Neural cell (in vitro differentiated cells): Measurements from ENCODE around the gene PHF21B.

Experiments used
- EZH2 ChIP-seq: fragments of 200-600, 300-800 bp; shearing (Covaris generic), sonication (generic); IDR thresholded peaks from 2 replicates; pipeline ENCODE4 v1.6.1; 2014; ENCODE audit warnings: antibody characterized with exemption, low read length, borderline replicate concordance, mild to moderate bottlenecking; ENCODE audit not compliant: insufficient read depth, poor library complexity, severe bottlenecking
- REST ChIP-seq: IDR thresholded peaks from 2 replicates; pipeline ENCODE4 v1.6.1; 2012; ENCODE audit warnings: borderline replicate concordance
- TF ChIP-seq, protein P1 (sequence below): fragments of 450-650 bp; IDR thresholded peaks from 2 replicates; pipeline ENCODE4 v1.5.1; 2014; ENCODE audit warnings: antibody characterized with exemption, mild to moderate bottlenecking, moderate library complexity; ENCODE audit not compliant: poor library complexity, severe bottlenecking

- TF ChIP-seq EZH2 (no peak), REST (no peak)
- TF ChIP-seq, protein P1, sequence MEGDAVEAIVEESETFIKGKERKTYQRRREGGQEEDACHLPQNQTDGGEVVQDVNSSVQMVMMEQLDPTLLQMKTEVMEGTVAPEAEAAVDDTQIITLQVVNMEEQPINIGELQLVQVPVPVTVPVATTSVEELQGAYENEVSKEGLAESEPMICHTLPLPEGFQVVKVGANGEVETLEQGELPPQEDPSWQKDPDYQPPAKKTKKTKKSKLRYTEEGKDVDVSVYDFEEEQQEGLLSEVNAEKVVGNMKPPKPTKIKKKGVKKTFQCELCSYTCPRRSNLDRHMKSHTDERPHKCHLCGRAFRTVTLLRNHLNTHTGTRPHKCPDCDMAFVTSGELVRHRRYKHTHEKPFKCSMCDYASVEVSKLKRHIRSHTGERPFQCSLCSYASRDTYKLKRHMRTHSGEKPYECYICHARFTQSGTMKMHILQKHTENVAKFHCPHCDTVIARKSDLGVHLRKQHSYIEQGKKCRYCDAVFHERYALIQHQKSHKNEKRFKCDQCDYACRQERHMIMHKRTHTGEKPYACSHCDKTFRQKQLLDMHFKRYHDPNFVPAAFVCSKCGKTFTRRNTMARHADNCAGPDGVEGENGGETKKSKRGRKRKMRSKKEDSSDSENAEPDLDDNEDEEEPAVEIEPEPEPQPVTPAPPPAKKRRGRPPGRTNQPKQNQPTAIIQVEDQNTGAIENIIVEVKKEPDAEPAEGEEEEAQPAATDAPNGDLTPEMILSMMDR, result no peak
Observed at GRCh38 chr22:44869196-44869595, 140.6 kb downstream of the PHF21B start.
